ENCODE measurements around the gene PCTP. TPM values are rescaled to one million over a fixed set of nuclear protein-coding genes. Genes with fewer than 3 reads are reported as not detected.

PCTP gene
- total and polyA plus RNA-seq, 2 of the 4 experiments (the other 2 are of a cell fraction) = 11.6 to 12.9 TPM

DNA sequence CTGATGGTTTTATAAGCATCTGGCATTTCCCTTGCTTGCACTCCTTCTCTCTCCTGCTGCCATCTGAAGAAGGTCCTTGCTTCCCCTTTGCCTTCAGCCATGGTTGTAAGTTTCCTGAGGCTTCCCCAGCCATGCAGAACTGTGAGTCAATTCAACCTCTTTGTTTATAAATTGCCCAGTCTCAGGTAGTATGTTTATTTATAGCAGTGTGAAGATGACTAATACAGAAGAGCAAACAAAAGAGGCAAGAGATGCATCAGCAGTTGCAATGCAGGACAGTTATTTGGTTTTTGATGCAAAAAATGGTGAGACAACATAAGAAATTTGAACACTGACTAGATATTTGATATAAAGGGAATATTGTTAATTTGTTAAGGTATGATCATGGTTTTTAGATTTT is 45.0 kb upstream of the PCTP start:
- H3K9ac ChIP-seq (ENCODE audit: low read depth, low read length) = no peak overlapping the region
- H3K14ac ChIP-seq (replicated peaks; ENCODE audit: low read depth, low read length) = no peak overlapping the region
- no peaks in the 10 kb centered on the region for H3K9me1 ChIP-seq (ENCODE audit: insufficient read depth, low read length)
- no peaks in the 10 kb centered on the region for H3K79me1 ChIP-seq (ENCODE audit: low read depth in 1 of 2, low read length in 2 of 2)
- no peak overlapping the region for H2AK5ac ChIP-seq (ENCODE audit: low read depth, low read length)
- H4K8ac ChIP-seq (ENCODE audit: low read depth in 2 of 2, low read length in 2 of 2) = no peak overlapping the region
- H2BK120ac ChIP-seq (ENCODE audit: low read depth, low read length) = no peak overlapping the region
- ChIA-PET POLR2A (ENCODE audit: unreplicated experiment) (no interaction called here), CTCF (no interaction called here)
- intact Hi-C loops (cut with micrococcal nuclease) = no loop called here
- no peaks in the 10 kb centered on the region; the same call in none of the 2 replicates for H3K27me3 ChIP-seq (ENCODE audit: control insufficient read depth, insufficient read depth, low read length)
- no peak overlapping the region for H3K4me3 ChIP-seq (ENCODE audit: insufficient read depth, low read depth, low read length)
- no peaks in the 10 kb centered on the region for H4K20me1 ChIP-seq (ENCODE audit: insufficient read depth, low read length)
- no peak overlapping the region for H2AK9ac ChIP-seq (replicated peaks; ENCODE audit: low read depth, low read length, poor library complexity)
- no peak overlapping the region for H3K23ac ChIP-seq (ENCODE audit: low read depth, low read length)
- no peak overlapping the region for H2BK5ac ChIP-seq (ENCODE audit: low read depth, low read length, poor library complexity, severe bottlenecking)
- ATAC-seq (ENCODE audit: low read depth) (no peak), DNase-seq (no peak)
- TF ChIP-seq RCOR1 (IDR thresholded peaks at IDR 0.05; ENCODE audit: insufficient replicate concordance, low read length) (no peak), MAZ (IDR thresholded peaks at IDR 0.05; ENCODE audit: borderline replicate concordance, low read depth, low read length) (no peak), CHD1 (IDR thresholded peaks at IDR 0.05; ENCODE audit: low read depth, low read length) (no peak)
- TF ChIP-seq, protein P1, sequence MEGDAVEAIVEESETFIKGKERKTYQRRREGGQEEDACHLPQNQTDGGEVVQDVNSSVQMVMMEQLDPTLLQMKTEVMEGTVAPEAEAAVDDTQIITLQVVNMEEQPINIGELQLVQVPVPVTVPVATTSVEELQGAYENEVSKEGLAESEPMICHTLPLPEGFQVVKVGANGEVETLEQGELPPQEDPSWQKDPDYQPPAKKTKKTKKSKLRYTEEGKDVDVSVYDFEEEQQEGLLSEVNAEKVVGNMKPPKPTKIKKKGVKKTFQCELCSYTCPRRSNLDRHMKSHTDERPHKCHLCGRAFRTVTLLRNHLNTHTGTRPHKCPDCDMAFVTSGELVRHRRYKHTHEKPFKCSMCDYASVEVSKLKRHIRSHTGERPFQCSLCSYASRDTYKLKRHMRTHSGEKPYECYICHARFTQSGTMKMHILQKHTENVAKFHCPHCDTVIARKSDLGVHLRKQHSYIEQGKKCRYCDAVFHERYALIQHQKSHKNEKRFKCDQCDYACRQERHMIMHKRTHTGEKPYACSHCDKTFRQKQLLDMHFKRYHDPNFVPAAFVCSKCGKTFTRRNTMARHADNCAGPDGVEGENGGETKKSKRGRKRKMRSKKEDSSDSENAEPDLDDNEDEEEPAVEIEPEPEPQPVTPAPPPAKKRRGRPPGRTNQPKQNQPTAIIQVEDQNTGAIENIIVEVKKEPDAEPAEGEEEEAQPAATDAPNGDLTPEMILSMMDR (conservative IDR thresholded peaks at IDR 0.05; ENCODE audit: low read depth, low read length) = no peak
- dilution Hi-C loops (cut with HindIII; ENCODE audit: low sequenced_read_pairs, unreplicated experiment) = no loop called here
- no peaks in the 10 kb centered on the region for H3K9me3 ChIP-seq (ENCODE audit: control insufficient read depth, insufficient read depth, low read length)
- H2AFZ ChIP-seq (replicated peaks; ENCODE audit: low read length, poor library complexity) = no peak overlapping the region
- no peak overlapping the region for H4K91ac ChIP-seq (ENCODE audit: insufficient read depth, low read depth, low read length)
- no peak overlapping the region for H2BK20ac ChIP-seq (ENCODE audit: low read depth, low read length)
- H3K4me1 ChIP-seq (ENCODE audit: control insufficient read depth, insufficient read depth, low read length) = peaks cover 2% of the 10 kb centered on the region; the same call in 1 of the 2 replicates
- no peak overlapping the region for H3K27ac ChIP-seq (ENCODE audit: insufficient read depth, low read length)
- BruUV-seq (replicated peaks) = no TSS peak
- no peak overlapping the region for H3K18ac ChIP-seq (ENCODE audit: low read depth, low read length)
- in situ Hi-C loops (cut with MboI; ENCODE audit: low sequenced_read_pairs) = no loop called here
- no peak overlapping the region for H3K4me2 ChIP-seq (ENCODE audit: low read depth, low read length)
- no peaks in the 10 kb centered on the region for H3K36me3 ChIP-seq (ENCODE audit: control insufficient read depth, insufficient read depth, low read length)
- no peak overlapping the region for H3K4ac ChIP-seq (ENCODE audit: low read depth, low read length)
- H2BK15ac ChIP-seq (ENCODE audit: low read depth, low read length) = no peak overlapping the region
- H3K56ac ChIP-seq (ENCODE audit: extremely low read depth, insufficient read depth, low read length) = no peak overlapping the region
- no peak overlapping the region for H4K5ac ChIP-seq (ENCODE audit: low read depth, low read length)

Measured in IMR-90 (cell line).